GM18520 (cell line): Measurements from ENCODE around the gene MXD3.
"Not testable (repeated sequence)": the region's sequence is repeated elsewhere in the genome, so short reads cannot be mapped to it uniquely, and the experiment has no call there.

Experiments used
- ATAC-seq: cut with Tn5 transposase; IDR thresholded peaks from one replicate; pipeline ENCODE4 v1.9.1; 2021; ENCODE audit not compliant: unreplicated experiment

The MXD3 gene

GRCh38 chr5:177270653-177271052, 41.0 kb downstream of the MXD3 start:
- no peak for ATAC-seq

- ATAC-seq: no peak
Observed at GRCh38 chr5:177269976-177270375, 41.7 kb downstream of the MXD3 start.

GRCh38 chr5:177269232-177269895, 42.3 kb downstream of the MXD3 start:
- ATAC-seq: no peak

GRCh38 chr5:177265395-177265794, 46.3 kb downstream of the MXD3 start:
- no peak for ATAC-seq

GRCh38 chr5:177264178-177264577, 47.5 kb downstream of the MXD3 start:
- no peak for ATAC-seq

GRCh38 chr5:177261510-177261909, 50.2 kb downstream of the MXD3 start:
- ATAC-seq: no peak

- no peak for ATAC-seq
Observed at GRCh38 chr5:177260961-177261360, 50.7 kb downstream of the MXD3 start.

- not testable (repeated sequence) for ATAC-seq
Observed at GRCh38 chr5:177258711-177259110, 53.0 kb downstream of the MXD3 start.
